Measurements from ENCODE around the gene CD81. TPM values are rescaled to one million over a fixed set of nuclear protein-coding genes. Genes with fewer than 3 reads are reported as not detected.
A peak's percentile ranks its signal among the peaks of the same experiment; 100 is the strongest.

CD81 gene
- total RNA-seq, 4 donors from 2014 or later: 498 to 652 (median 582) TPM

- Histone ChIP-seq H3K36me3 (peaks cover 0 to 13% (median 5%) of the 10 kb centered on the region in 4 donors), H3K4me1 (peaks cover 83 to 89% (median 86%) of the 10 kb centered on the region in 4 donors), H3K27ac (replicated peaks in 1 of 4) (peak overlapping the region; percentile 98 to 100 (median 100)), H3K27me3 (no peaks in the 10 kb centered on the region), H3K4me3 (peak overlapping the region in 3 of 4 donors; percentile 89 to 100 (median 100)), H3K9me3 (no peaks in the 10 kb centered on the region)
- no peak for TF ChIP-seq POLR2AphosphoS5 (IDR thresholded peaks at IDR 0.05)
- no peak for TF ChIP-seq EP300 (IDR thresholded peaks at IDR 0.05)
- TF ChIP-seq CTCF (IDR thresholded peaks at IDR 0.05): no peak
- no peak for TF ChIP-seq POLR2A (IDR thresholded peaks at IDR 0.05; ENCODE audit: low read depth)
- intact Hi-C loops (cut with DNase I): no loop called here
- 81% methylated on average over 4 of the region's 11 CpGs for WGBS
- no peak for DNase-seq (ENCODE audit: extremely low spot score)
These were observed 4.5 kb downstream of the CD81 start for GRCh38 chr11:2381494-2382128.

- no peaks in the 10 kb centered on the region for H3K27me3 ChIP-seq
- no peak overlapping the region for H3K4me3 ChIP-seq
- H3K4me1 ChIP-seq: peaks cover 85 to 90% (median 87%) of the 10 kb centered on the region in 4 donors
- intact Hi-C loops (cut with DNase I): no loop called here
- peaks cover 0 to 13% (median 5%) of the 10 kb centered on the region in 4 donors for H3K36me3 ChIP-seq
- peak overlapping the region; percentile 98 to 100 (median 100) for H3K27ac ChIP-seq (replicated peaks in 1 of 4)
- no peak for TF ChIP-seq CTCF (IDR thresholded peaks at IDR 0.05)
- peak in 1 of 2 donors; percentile 5 for TF ChIP-seq POLR2AphosphoS5 (IDR thresholded peaks at IDR 0.05)
- TF ChIP-seq POLR2A (IDR thresholded peaks at IDR 0.05; ENCODE audit: low read depth): no peak
- TF ChIP-seq EP300 (IDR thresholded peaks at IDR 0.05): no peak
- 53% methylated on average over 6 of the region's 11 CpGs for WGBS
- no peaks in the 10 kb centered on the region for H3K9me3 ChIP-seq
- no peak for DNase-seq (ENCODE audit: extremely low spot score)
These were observed 5.0 kb downstream of the CD81 start for GRCh38 chr11:2382129-2382517.

GRCh38 chr11:2382936-2383851 is 6.1 kb downstream of the CD81 start:
- 22% methylated on average over 15 of the region's 26 CpGs for WGBS
- no peaks in the 10 kb centered on the region for H3K9me3 ChIP-seq
- no peaks in the 10 kb centered on the region for H3K27me3 ChIP-seq
- peak overlapping the region; percentile 98 to 100 (median 100) for H3K27ac ChIP-seq (replicated peaks in 1 of 4)
- peak; percentile 93 for DNase-seq (ENCODE audit: extremely low spot score)
- H3K4me3 ChIP-seq: peak overlapping the region; percentile 3 to 34 (median 18)
- no peak for TF ChIP-seq EP300 (IDR thresholded peaks at IDR 0.05)
- TF ChIP-seq CTCF (IDR thresholded peaks at IDR 0.05): peak in 2 of 3 experiments; percentile 20 to 33
- TF ChIP-seq POLR2AphosphoS5 (IDR thresholded peaks at IDR 0.05): peak; percentile 79 to 89
- H3K4me1 ChIP-seq: peaks cover 95 to 100% (median 98%) of the 10 kb centered on the region in 4 donors
- intact Hi-C loops (cut with DNase I): no loop called here
- H3K36me3 ChIP-seq: peaks cover 0 to 13% (median 5%) of the 10 kb centered on the region in 4 donors

GRCh38 chr11:2383852-2384804 is 7.0 kb downstream of the CD81 start:
- H3K4me1 ChIP-seq: peaks cover 99 to 100% (median 100%) of the 10 kb centered on the region in 4 donors
- intact Hi-C loops (cut with DNase I): no loop called here
- peaks cover 0 to 21% (median 5%) of the 10 kb centered on the region in 4 donors for H3K36me3 ChIP-seq
- WGBS: 55% methylated on average over 13 of the region's 33 CpGs
- no peak for DNase-seq (ENCODE audit: extremely low spot score)
- peak overlapping the region; percentile 98 to 100 (median 100) for H3K27ac ChIP-seq (replicated peaks in 1 of 4)
- H3K9me3 ChIP-seq: no peaks in the 10 kb centered on the region
- H3K27me3 ChIP-seq: no peaks in the 10 kb centered on the region
- peak overlapping the region; percentile 12 to 34 (median 19) for H3K4me3 ChIP-seq
- TF ChIP-seq POLR2AphosphoS5 (IDR thresholded peaks at IDR 0.05) (no peak), EP300 (IDR thresholded peaks at IDR 0.05) (no peak), POLR2A (IDR thresholded peaks at IDR 0.05; ENCODE audit: low read depth) (no peak), CTCF (IDR thresholded peaks at IDR 0.05) (no peak)

All from esophagus muscularis mucosa (tissue), 4 donors.